ENCODE measurements around the gene KLF5.

Gene KLF5

GRCh38 chr13:73065665-73066340, 7.0 kb downstream of the KLF5 start:
- Histone ChIP-seq H3K79me2 (ENCODE audit: insufficient read depth, low read length) (no peaks in the 10 kb centered on the region), H3K9me3 (ENCODE audit: insufficient read depth, low read depth, low read length) (no peaks in the 10 kb centered on the region), H3K9ac (ENCODE audit: low read depth, low read length, poor library complexity, severe bottlenecking) (no peak overlapping the region), H3K4me3 (ENCODE audit: low read length, poor library complexity, severe bottlenecking) (no peak overlapping the region), H3K9me2 (replicated peaks; ENCODE audit: low read depth, low read length) (no peaks in the 10 kb centered on the region), H3K4me2 (ENCODE audit: low read depth, low read length, poor library complexity, severe bottlenecking) (no peak overlapping the region), H4K20me1 (ENCODE audit: insufficient read depth, low read length, poor library complexity, severe bottlenecking) (no peaks in the 10 kb centered on the region), H3K4me1 (ENCODE audit: insufficient read depth, low read length, poor library complexity, severe bottlenecking) (no peaks in the 10 kb centered on the region), H3K36me3 (ENCODE audit: insufficient read depth, low read length) (no peaks in the 10 kb centered on the region), H3K27me3 (ENCODE audit: insufficient read depth, low read length, poor library complexity, severe bottlenecking) (no peaks in the 10 kb centered on the region), H3F3A (ENCODE audit: low read depth) (no peaks in the 10 kb centered on the region), H2AFZ (ENCODE audit: low read length) (no peak overlapping the region)
- no peak for TF ChIP-seq CTCF (conservative IDR thresholded peaks at IDR 0.05; ENCODE audit: low read length)
- no peak for TF ChIP-seq EZH2phosphoT487 (IDR thresholded peaks at IDR 0.05; ENCODE audit: borderline replicate concordance)

GRCh38 chr13:73069206-73069805, 10.5 kb downstream of the KLF5 start:
- H3K9me2 ChIP-seq (replicated peaks; ENCODE audit: low read depth, low read length), result no peaks in the 10 kb centered on the region
- no peaks in the 10 kb centered on the region for H3K36me3 ChIP-seq (ENCODE audit: insufficient read depth, low read length)
- H3K4me3 ChIP-seq (ENCODE audit: low read length, poor library complexity, severe bottlenecking), result no peak overlapping the region
- TF ChIP-seq CTCF (conservative IDR thresholded peaks at IDR 0.05; ENCODE audit: low read length), result no peak
- no peak for TF ChIP-seq EZH2phosphoT487 (IDR thresholded peaks at IDR 0.05; ENCODE audit: borderline replicate concordance)
- no peak overlapping the region for H2AFZ ChIP-seq (ENCODE audit: low read length)
- H3K4me1 ChIP-seq (ENCODE audit: insufficient read depth, low read length, poor library complexity, severe bottlenecking), result no peaks in the 10 kb centered on the region
- H3K4me2 ChIP-seq (ENCODE audit: low read depth, low read length, poor library complexity, severe bottlenecking), result no peak overlapping the region
- no peaks in the 10 kb centered on the region for H3K27me3 ChIP-seq (ENCODE audit: insufficient read depth, low read length, poor library complexity, severe bottlenecking)
- no peak overlapping the region for H3K9ac ChIP-seq (ENCODE audit: low read depth, low read length, poor library complexity, severe bottlenecking)
- no peaks in the 10 kb centered on the region for H3F3A ChIP-seq (ENCODE audit: low read depth)
- H4K20me1 ChIP-seq (ENCODE audit: insufficient read depth, low read length, poor library complexity, severe bottlenecking), result no peaks in the 10 kb centered on the region
- H3K9me3 ChIP-seq (ENCODE audit: insufficient read depth, low read depth, low read length), result no peaks in the 10 kb centered on the region
- no peaks in the 10 kb centered on the region for H3K79me2 ChIP-seq (ENCODE audit: insufficient read depth, low read length)

- H3K9ac ChIP-seq (ENCODE audit: low read depth, low read length, poor library complexity, severe bottlenecking), result no peak overlapping the region
- H3K36me3 ChIP-seq (ENCODE audit: insufficient read depth, low read length), result no peaks in the 10 kb centered on the region
- H2AFZ ChIP-seq (ENCODE audit: low read length), result no peak overlapping the region
- no peaks in the 10 kb centered on the region for H3K9me2 ChIP-seq (replicated peaks; ENCODE audit: low read depth, low read length)
- H4K20me1 ChIP-seq (ENCODE audit: insufficient read depth, low read length, poor library complexity, severe bottlenecking), result no peaks in the 10 kb centered on the region
- H3K9me3 ChIP-seq (ENCODE audit: insufficient read depth, low read depth, low read length), result no peaks in the 10 kb centered on the region
- TF ChIP-seq EZH2phosphoT487 (IDR thresholded peaks at IDR 0.05; ENCODE audit: borderline replicate concordance) (no peak), CTCF (conservative IDR thresholded peaks at IDR 0.05; ENCODE audit: low read length) (no peak)
- no peak overlapping the region for H3K4me2 ChIP-seq (ENCODE audit: low read depth, low read length, poor library complexity, severe bottlenecking)
- no peak overlapping the region for H3K4me3 ChIP-seq (ENCODE audit: low read length, poor library complexity, severe bottlenecking)
- H3F3A ChIP-seq (ENCODE audit: low read depth), result no peaks in the 10 kb centered on the region
- H3K4me1 ChIP-seq (ENCODE audit: insufficient read depth, low read length, poor library complexity, severe bottlenecking), result no peaks in the 10 kb centered on the region
- H3K79me2 ChIP-seq (ENCODE audit: insufficient read depth, low read length), result no peaks in the 10 kb centered on the region
- H3K27me3 ChIP-seq (ENCODE audit: insufficient read depth, low read length, poor library complexity, severe bottlenecking), result no peaks in the 10 kb centered on the region
These were observed 11.8 kb downstream of the KLF5 start for GRCh38 chr13:73070451-73071098.

All from Loucy (cell line).